HCT116 (cell line): ENCODE data around the gene PXMP4. TPM values are rescaled to one million over a fixed set of nuclear protein-coding genes. Genes with fewer than 3 reads are reported as not detected.

Experiments
- ATAC-seq: fragments of 200-7000 bp; cut with Tn5 transposase; 2 replicates; pipeline ENCODE4 v1.9.1; 2020; ENCODE audit warnings: mild to moderate bottlenecking, moderate library complexity
- BruUV-seq: library from RNA; stranded (reverse); fragments of 400-500 nt; replicated peaks from 2 replicates; lab custom pipeline; 2021; lab: Mats Ljungman, UMichigan
- CTCF ChIA-PET: fragments of 300-600 bp; sonication (Branson Sonifier 250); formaldehyde crosslinking; loops from one replicate; lab custom pipeline; 2021; ENCODE audit warnings: antibody characterized with exemption; lab: Charles Lee
- POLR2A ChIA-PET: fragments of 300-600, 350-600 bp; sonication (Branson Sonifier 250); formaldehyde crosslinking; loops from one replicate; lab custom pipeline; 2021; ENCODE audit warnings: antibody characterized with exemption; lab: Charles Lee
- RAD21 ChIA-PET, 2 experiments: fragments of 300-600 bp; sonication (Branson Sonifier 250); formaldehyde crosslinking; loops; one replicate each; lab custom pipeline; 2023; ENCODE audit warnings: low total read pairs in 2 of 2; ENCODE audit not compliant: uncharacterized antibody in 2 of 2, unreplicated experiment in 2 of 2, low non-redundant PET in 1 of 2; lab: Charles Lee
- DNase-seq: peaks from one replicate; pipeline ENCODE4 v3.0.0-alpha.2; 2010; ENCODE audit warnings: low read depth, low spot score
- H2AFZ ChIP-seq: fragments of 200-600 bp; shearing (Covaris generic), sonication (generic); 2 replicates; pipeline ENCODE4 v1.6.1; 2017; ENCODE audit warnings: low read depth, mixed run types, mixed read lengths, antibody characterized with exemption, low read length; ENCODE audit not compliant: poor library complexity, severe bottlenecking
- H3K27ac ChIP-seq: 2 replicates; pipeline ENCODE4 v1.5.1; 2012; ENCODE audit warnings: low read depth, low read length
- H3K27me3 ChIP-seq: fragments of 200-600 bp; sonication (generic); 2 replicates; pipeline ENCODE4 v1.6.1; 2016; ENCODE audit warnings: mixed run types, low read length, mixed read lengths; ENCODE audit not compliant: insufficient read depth
- H3K36me3 ChIP-seq, 2 experiments: fragments of 200-500 bp in 1 of 2; fragments of 200-600 bp in 1 of 2; sonication (Bioruptor generic) in 1 of 2; sonication (generic) in 1 of 2; 2 replicates each; pipeline versions ENCODE4 v1.5.1 to v1.6.1; 2014 to 2016; ENCODE audit warnings: low read length in 2 of 2, inconsistent platforms in 1 of 2, mixed read lengths in 1 of 2, mixed run types in 1 of 2; ENCODE audit not compliant: insufficient read depth in 2 of 2, control insufficient read depth in 1 of 2
- H3K4me1 ChIP-seq, 2 experiments: fragments of 200-600 bp in 1 of 2; sonication (generic) in 1 of 2; 2 replicates each; pipeline versions ENCODE4 v1.5.1 to v1.6.1; 2012 to 2017; ENCODE audit warnings: low read length in 2 of 2, inconsistent platforms in 1 of 2, mild to moderate bottlenecking in 1 of 2, mixed read lengths in 1 of 2, mixed run types in 1 of 2, moderate library complexity in 1 of 2; ENCODE audit not compliant: insufficient read depth in 2 of 2, control insufficient read depth in 1 of 2
- H3K4me2 ChIP-seq: fragments of 200-600 bp; sonication (generic); 2 replicates; pipeline ENCODE4 v1.6.1; 2017; ENCODE audit warnings: mixed run types, low read length, mixed read lengths
- H3K4me3 ChIP-seq, 2 experiments: fragments of 200-600 bp in 1 of 2; sonication (generic) in 1 of 2; replicated peaks in 1 of 2; 2 replicates each; pipeline ENCODE4 v1.5.1; 2011 to 2016; ENCODE audit warnings: low read length in 2 of 2, control low read depth in 1 of 2, low read depth in 1 of 2, mild to moderate bottlenecking in 1 of 2, mixed read lengths in 1 of 2, mixed run types in 1 of 2
- H3K79me2 ChIP-seq: fragments of 200-600 bp; sonication (generic); 2 replicates; pipeline ENCODE4 v1.6.1; 2017; ENCODE audit warnings: mild to moderate bottlenecking, mixed run types, low read length, moderate library complexity, mixed read lengths; ENCODE audit not compliant: insufficient read depth
- H3K9ac ChIP-seq: fragments of 200-600 bp; sonication (generic); 2 replicates; pipeline ENCODE4 v1.6.1; 2016; ENCODE audit warnings: low read length, mixed read lengths
- H3K9me2 ChIP-seq: fragments of 200-600 bp; sonication (generic), shearing (Covaris generic); 2 replicates; pipeline ENCODE4 v1.6.1; 2017; ENCODE audit warnings: mixed run types, mild to moderate bottlenecking, moderate library complexity; ENCODE audit not compliant: insufficient read depth
- H3K9me3 ChIP-seq, 2 experiments: fragments of 200-500 bp in 1 of 2; fragments of 200-600 bp in 1 of 2; sonication (Bioruptor generic) in 1 of 2; sonication (generic) in 1 of 2; 2 replicates each; pipeline ENCODE4 v1.6.1; 2014 to 2017; ENCODE audit warnings: low read length in 2 of 2, mixed read lengths in 2 of 2, inconsistent platforms in 1 of 2, low read depth in 1 of 2, mild to moderate bottlenecking in 1 of 2, mixed run types in 1 of 2, moderate library complexity in 1 of 2; ENCODE audit not compliant: control insufficient read depth in 1 of 2, insufficient read depth in 1 of 2
- H4K20me1 ChIP-seq: fragments of 200-600 bp; sonication (generic), shearing (Covaris generic); 2 replicates; pipeline ENCODE4 v1.6.1; 2017; ENCODE audit warnings: mixed run types, mild to moderate bottlenecking, moderate library complexity; ENCODE audit not compliant: insufficient read depth
- CBX3 ChIP-seq: IDR thresholded peaks from 2 replicates; pipeline ENCODE4 v1.6.1; 2012; ENCODE audit warnings: low read depth
- ELF1 ChIP-seq: IDR thresholded peaks from 2 replicates; pipeline ENCODE4 v1.6.1; 2012; ENCODE audit warnings: low read depth, borderline replicate concordance
- EZH2 ChIP-seq: fragments of 200-600 bp; sonication (generic); IDR thresholded peaks from 2 replicates; pipeline ENCODE4 v1.6.1; 2017; ENCODE audit warnings: antibody characterized with exemption, mixed run types
- FOSL1 ChIP-seq: IDR thresholded peaks from 2 replicates; pipeline ENCODE4 v1.6.1; 2012; ENCODE audit warnings: low read depth
- JUND ChIP-seq: IDR thresholded peaks from 2 replicates; pipeline ENCODE4 v1.6.1; 2012
- MAX ChIP-seq: IDR thresholded peaks from 2 replicates; pipeline ENCODE4 v1.6.1; 2012
- POLR2A ChIP-seq: IDR thresholded peaks from 2 replicates; pipeline ENCODE4 v1.7.0; 2011; ENCODE audit warnings: borderline replicate concordance; ENCODE audit not compliant: insufficient read depth, insufficient read length; ENCODE audit errors: extremely low read depth
- RAD21 ChIP-seq: IDR thresholded peaks from 2 replicates; pipeline ENCODE4 v1.6.1; 2012; ENCODE audit warnings: low read depth, mild to moderate bottlenecking
- SRF ChIP-seq: IDR thresholded peaks from 2 replicates; pipeline ENCODE4 v1.6.1; 2012; ENCODE audit warnings: low read depth
- ZBTB33 ChIP-seq: IDR thresholded peaks from 2 replicates; pipeline ENCODE4 v1.6.1; 2011; ENCODE audit warnings: mild to moderate bottlenecking, low read length, moderate library complexity; ENCODE audit not compliant: insufficient replicate concordance; ENCODE audit errors: extremely low read depth
- ZFX ChIP-seq: fragments of 450-650 bp; IDR thresholded peaks from 2 replicates; pipeline ENCODE4 v1.6.1; 2017
- intact Hi-C: fragments of 100-400 bp; cut with micrococcal nuclease; formaldehyde crosslinking; loops from 2 replicates; pipeline ENCODE4 v1.10.0; 2022
- total RNA-seq: library from RNA; stranded (reverse); gene quantifications from one replicate; pipeline ENCODE4 v1.2.1, GENCODE V29; 2021; ENCODE audit not compliant: unreplicated experiment
- TF ChIP-seq, protein P1 (sequence below), 3 experiments: fragments of 200-600 bp in 1 of 3; sonication (generic) in 1 of 3; IDR thresholded peaks in 2 of 3; conservative IDR thresholded peaks in 1 of 3; 2 replicates each; pipeline ENCODE4 v1.5.1; 2012 to 2017; ENCODE audit warnings: low read depth in 2 of 3, low read length in 2 of 3, antibody characterized with exemption in 1 of 3, borderline replicate concordance in 1 of 3, control low read depth in 1 of 3, mild to moderate bottlenecking in 1 of 3, mixed read lengths in 1 of 3, mixed run types in 1 of 3, moderate library complexity in 1 of 3; ENCODE audit not compliant: insufficient read depth in 1 of 3
- TF ChIP-seq, protein P2 (sequence below): IDR thresholded peaks from 2 replicates; pipeline ENCODE4 v1.6.1; 2012

The PXMP4 gene
- total RNA-seq, 1 experiment from 2014 or later = 9.6 TPM

DNA sequence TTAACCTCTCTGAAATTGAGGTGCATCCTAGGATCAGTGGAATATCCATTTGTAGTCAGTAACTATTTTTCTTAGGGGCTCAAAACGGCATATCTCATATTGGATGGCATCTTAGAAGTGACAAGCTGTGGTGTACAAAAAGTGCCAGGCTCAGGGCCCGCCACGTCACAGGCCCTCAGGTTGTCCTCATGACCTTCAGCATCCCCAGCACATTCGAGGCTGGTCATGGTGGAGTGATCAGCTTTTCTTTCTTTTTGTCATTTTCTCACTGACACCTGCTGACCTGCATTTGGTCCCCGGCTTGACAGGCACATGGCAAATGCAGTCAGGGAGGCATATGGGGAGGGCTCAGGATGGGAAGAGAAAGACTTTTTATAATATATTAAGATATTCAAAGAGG lies 26.8 kb downstream of the PXMP4 start:
- H3K9me3 ChIP-seq = no peaks in the 10 kb centered on the region
- intact Hi-C loops = no loop called here
- no peak overlapping the region for H3K9ac ChIP-seq
- H3K36me3 ChIP-seq = no peaks in the 10 kb centered on the region
- no TSS peak for BruUV-seq
- no peaks in the 10 kb centered on the region for H3K27me3 ChIP-seq
- DNase-seq (no peak), ATAC-seq (no peak)
- no peak overlapping the region for H2AFZ ChIP-seq
- H3K4me1 ChIP-seq = peaks cover 2 to 6% of the 10 kb centered on the region in 2 experiments; a peak in 2 of 4 replicates
- no peaks in the 10 kb centered on the region for H4K20me1 ChIP-seq
- H3K9me2 ChIP-seq = no peaks in the 10 kb centered on the region
- POLR2A ChIA-PET = interaction anchor here (0.9 kb wide), 1 partner anchor 27 kb away, joined by 3 read pairs; the partner anchor contains the start of gene PXMP4
- CTCF ChIA-PET = no interaction called here
- H3K4me3 ChIP-seq = no peak overlapping the region
- RAD21 ChIA-PET = no interaction called here
- H3K27ac ChIP-seq = no peak overlapping the region
- TF ChIP-seq, protein P1, sequence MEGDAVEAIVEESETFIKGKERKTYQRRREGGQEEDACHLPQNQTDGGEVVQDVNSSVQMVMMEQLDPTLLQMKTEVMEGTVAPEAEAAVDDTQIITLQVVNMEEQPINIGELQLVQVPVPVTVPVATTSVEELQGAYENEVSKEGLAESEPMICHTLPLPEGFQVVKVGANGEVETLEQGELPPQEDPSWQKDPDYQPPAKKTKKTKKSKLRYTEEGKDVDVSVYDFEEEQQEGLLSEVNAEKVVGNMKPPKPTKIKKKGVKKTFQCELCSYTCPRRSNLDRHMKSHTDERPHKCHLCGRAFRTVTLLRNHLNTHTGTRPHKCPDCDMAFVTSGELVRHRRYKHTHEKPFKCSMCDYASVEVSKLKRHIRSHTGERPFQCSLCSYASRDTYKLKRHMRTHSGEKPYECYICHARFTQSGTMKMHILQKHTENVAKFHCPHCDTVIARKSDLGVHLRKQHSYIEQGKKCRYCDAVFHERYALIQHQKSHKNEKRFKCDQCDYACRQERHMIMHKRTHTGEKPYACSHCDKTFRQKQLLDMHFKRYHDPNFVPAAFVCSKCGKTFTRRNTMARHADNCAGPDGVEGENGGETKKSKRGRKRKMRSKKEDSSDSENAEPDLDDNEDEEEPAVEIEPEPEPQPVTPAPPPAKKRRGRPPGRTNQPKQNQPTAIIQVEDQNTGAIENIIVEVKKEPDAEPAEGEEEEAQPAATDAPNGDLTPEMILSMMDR (IDR thresholded peaks at IDR 0.05 in 2 of 3, conservative IDR thresholded peaks at IDR 0.05 in 1 of 3; ENCODE audit: borderline replicate concordance in 1 of 3, insufficient read depth in 1 of 3, low read depth in 2 of 3, low read length in 2 of 3) = no peak
- TF ChIP-seq MAX (no peak), ZBTB33 (no peak), RAD21 (no peak), JUND (no peak), EZH2 (no peak), ZFX (no peak), POLR2A (no peak), ELF1 (no peak), CBX3 (no peak), SRF (no peak), FOSL1 (no peak)
- TF ChIP-seq, protein P2, sequence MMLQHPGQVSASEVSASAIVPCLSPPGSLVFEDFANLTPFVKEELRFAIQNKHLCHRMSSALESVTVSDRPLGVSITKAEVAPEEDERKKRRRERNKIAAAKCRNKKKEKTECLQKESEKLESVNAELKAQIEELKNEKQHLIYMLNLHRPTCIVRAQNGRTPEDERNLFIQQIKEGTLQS = no peak
- no peaks in the 10 kb centered on the region for H3K79me2 ChIP-seq
- H3K4me2 ChIP-seq = no peak overlapping the region
